IMR-90 (cell line): ENCODE data around the gene RAX2. TPM values are rescaled to one million over a fixed set of nuclear protein-coding genes. Genes with fewer than 3 reads are reported as not detected.

Source experiments
- ATAC-seq: fragments of 200-7000 bp; cut with Tn5 transposase; 2 replicates; pipeline ENCODE4 v1.9.1; 2020; ENCODE audit warnings: low read depth, mild to moderate bottlenecking, moderate library complexity
- BruUV-seq: library from RNA; stranded (reverse); fragments of 400-500 nt; replicated peaks from 2 replicates; lab custom pipeline; 2021; lab: Mats Ljungman, UMichigan
- CTCF ChIA-PET: fragments of 300-600 bp; formaldehyde crosslinking; extraction: SDS; loops from one replicate; lab custom pipeline; 2021; ENCODE audit warnings: antibody characterized with exemption; lab: Yijun Ruan, JAX
- POLR2A ChIA-PET: fragments of 300-600 bp; sonication (Branson Sonifier 250); formaldehyde crosslinking; loops from one replicate; lab custom pipeline; 2022; ENCODE audit warnings: antibody characterized with exemption; ENCODE audit not compliant: unreplicated experiment; lab: Charles Lee
- DNase-seq: peaks from one replicate; pipeline ENCODE4 v3.0.0; 2013
- H2AFZ ChIP-seq: replicated peaks from 2 replicates; pipeline ENCODE3; 2013; ENCODE audit warnings: low read length, mild to moderate bottlenecking; ENCODE audit not compliant: poor library complexity
- H2AK5ac ChIP-seq: 2 replicates; pipeline ENCODE4 v1.6.1; 2013; ENCODE audit warnings: low read depth, low read length, inconsistent platforms
- H2AK9ac ChIP-seq: replicated peaks from 2 replicates; pipeline ENCODE3; 2013; ENCODE audit warnings: mild to moderate bottlenecking, low read depth, low read length, moderate library complexity; ENCODE audit not compliant: poor library complexity
- H2BK120ac ChIP-seq: 2 replicates; pipeline ENCODE4 v1.6.1; 2013; ENCODE audit warnings: low read depth, low read length, inconsistent platforms
- H2BK15ac ChIP-seq: 3 replicates; pipeline ENCODE4 v1.6.1; 2013; ENCODE audit warnings: low read depth, low read length, inconsistent platforms
- H2BK20ac ChIP-seq: 2 replicates; pipeline ENCODE4 v1.6.1; 2013; ENCODE audit warnings: low read depth, mild to moderate bottlenecking, inconsistent platforms, low read length, moderate library complexity
- H2BK5ac ChIP-seq: 2 replicates; pipeline ENCODE4 v1.6.1; 2013; ENCODE audit warnings: mild to moderate bottlenecking, low read depth, low read length, inconsistent platforms; ENCODE audit not compliant: poor library complexity, severe bottlenecking
- H3K14ac ChIP-seq: replicated peaks from 2 replicates; pipeline ENCODE4 v1.6.1; 2013; ENCODE audit warnings: low read depth, low read length, inconsistent platforms
- H3K18ac ChIP-seq: 2 replicates; pipeline ENCODE4 v1.6.1; 2013; ENCODE audit warnings: low read depth, low read length, control low read depth
- H3K23ac ChIP-seq: 2 replicates; pipeline ENCODE4 v1.6.1; 2013; ENCODE audit warnings: low read depth, low read length, inconsistent platforms
- H3K27ac ChIP-seq: 2 replicates; pipeline ENCODE4 v1.5.1; 2013; ENCODE audit warnings: mild to moderate bottlenecking, control low read depth, low read length; ENCODE audit not compliant: insufficient read depth
- H3K27me3 ChIP-seq: 2 replicates; pipeline ENCODE4 v1.6.1; 2013; ENCODE audit warnings: low read length; ENCODE audit not compliant: control insufficient read depth, insufficient read depth
- H3K36me3 ChIP-seq: 2 replicates; pipeline ENCODE4 v1.6.1; 2013; ENCODE audit warnings: low read length, mixed read lengths; ENCODE audit not compliant: control insufficient read depth, insufficient read depth
- H3K4ac ChIP-seq: 2 replicates; pipeline ENCODE4 v1.6.1; 2013; ENCODE audit warnings: low read depth, low read length, inconsistent platforms
- H3K4me1 ChIP-seq: 2 replicates; pipeline ENCODE4 v1.6.1; 2013; ENCODE audit warnings: low read length, mixed read lengths; ENCODE audit not compliant: control insufficient read depth, insufficient read depth
- H3K4me2 ChIP-seq: 2 replicates; pipeline ENCODE4 v1.6.1; 2013; ENCODE audit warnings: low read depth, mild to moderate bottlenecking, control low read depth, low read length, moderate library complexity
- H3K4me3 ChIP-seq: 2 replicates; pipeline ENCODE4 v1.5.1; 2013; ENCODE audit warnings: low read depth, mild to moderate bottlenecking, control low read depth, low read length, moderate library complexity; ENCODE audit not compliant: insufficient read depth
- H3K56ac ChIP-seq: 2 replicates; pipeline ENCODE4 v1.6.1; 2013; ENCODE audit warnings: low read length, inconsistent platforms; ENCODE audit not compliant: insufficient read depth; ENCODE audit errors: extremely low read depth
- H3K79me1 ChIP-seq, 2 experiments: 2 replicates each; pipeline ENCODE4 v1.6.1; 2013; ENCODE audit warnings: low read length in 2 of 2, inconsistent platforms in 1 of 2, low read depth in 1 of 2
- H3K9ac ChIP-seq: 2 replicates; pipeline ENCODE4 v1.6.1; 2013; ENCODE audit warnings: low read depth, low read length, control low read depth
- H3K9me1 ChIP-seq: 2 replicates; pipeline ENCODE4 v1.6.1; 2013; ENCODE audit warnings: low read length, inconsistent platforms; ENCODE audit not compliant: insufficient read depth
- H3K9me3 ChIP-seq: 2 replicates; pipeline ENCODE4 v1.6.1; 2013; ENCODE audit warnings: low read length; ENCODE audit not compliant: control insufficient read depth, insufficient read depth
- H4K20me1 ChIP-seq: 2 replicates; pipeline ENCODE4 v1.6.1; 2013; ENCODE audit warnings: low read length, inconsistent platforms; ENCODE audit not compliant: insufficient read depth
- H4K5ac ChIP-seq: 2 replicates; pipeline ENCODE4 v1.6.1; 2013; ENCODE audit warnings: mild to moderate bottlenecking, low read depth, low read length, control low read depth
- H4K8ac ChIP-seq, 2 experiments: 2 replicates each; pipeline ENCODE4 v1.6.1; 2013; ENCODE audit warnings: low read depth in 2 of 2, low read length in 2 of 2, control low read depth in 1 of 2, inconsistent platforms in 1 of 2
- H4K91ac ChIP-seq: 2 replicates; pipeline ENCODE4 v1.6.1; 2013; ENCODE audit warnings: low read depth, low read length, inconsistent platforms; ENCODE audit not compliant: insufficient read depth
- FOS ChIP-seq: fragments of 150-350 bp; IDR thresholded peaks from 2 replicates; pipeline ENCODE4 v1.6.1; 2016; ENCODE audit warnings: low read depth, low read length
- MXI1 ChIP-seq: IDR thresholded peaks from 2 replicates; pipeline ENCODE4 v1.6.1; 2012; ENCODE audit warnings: low read depth, mild to moderate bottlenecking, low read length, moderate library complexity, borderline replicate concordance
- NFE2L2 ChIP-seq: fragments of 150-350 bp; IDR thresholded peaks from 2 replicates; pipeline ENCODE4 v1.6.1; 2016; ENCODE audit warnings: low read depth, mild to moderate bottlenecking, low read length
- SMC3 ChIP-seq: fragments of 150-350 bp; IDR thresholded peaks from 2 replicates; pipeline ENCODE4 v1.6.1; 2016; ENCODE audit warnings: low read depth, mild to moderate bottlenecking, antibody characterized with exemption, low read length, moderate library complexity
- WGBS, 2 experiments: methylation state at CpG; one replicate each; pipeline versions ENCODE4 v1.1.5 to v1.1.7; 2013; ENCODE audit warnings: missing lambda C conversion rate in 2 of 2; ENCODE audit not compliant: insufficient read length in 1 of 2; ENCODE audit errors: extremely low coverage in 2 of 2; 5-methylcytosine and 5-hydroxymethylcytosine counted together
- dilution Hi-C: fragments of 300-500 bp; cut with HindIII; formaldehyde crosslinking; loops from one replicate; pipeline ENCODE4 v1.14.3; 2018; ENCODE audit warnings: low sequenced_read_pairs; ENCODE audit not compliant: unreplicated experiment
- in situ Hi-C: fragments of 300-500 bp; cut with MboI; formaldehyde crosslinking; loops from 3 replicates; pipeline ENCODE4 v1.14.3; 2019; ENCODE audit warnings: low sequenced_read_pairs, inconsistent platforms, mixed read lengths
- intact Hi-C: fragments of 100-400 bp; cut with micrococcal nuclease; formaldehyde crosslinking; loops from 2 replicates; pipeline ENCODE4 v1.10.0; 2022
- polyA plus RNA-seq, 3 experiments: library from polyadenylated mRNA; depleted of rRNA; stranded (reverse); fragments of >200 nt; gene quantifications; 2 replicates each; pipeline ENCODE4 v1.2.3, GENCODE V29; 2012; ENCODE audit warnings: low replicate concordance in 1 of 3
- total RNA-seq: library from RNA; depleted of rRNA; stranded (reverse); fragments of >200 nt; gene quantifications from 2 replicates; pipeline ENCODE4 v1.2.3, GENCODE V29; 2012

The RAX2 gene
- total and polyA plus RNA-seq, 2 of the 4 experiments (the other 2 are of a cell fraction) = not detected

- BruUV-seq = no TSS peak
- in situ Hi-C loops = no loop called here
- ATAC-seq = no peak
Observed at GRCh38 chr19:3805859-3806258, 33.8 kb upstream of the RAX2 start.

More at GRCh38 chr19:3805859-3806258, 33.8 kb upstream of the RAX2 start:
- H2BK15ac ChIP-seq = no peak overlapping the region
- H2AK9ac ChIP-seq = no peak overlapping the region
- peaks cover 24% of the 10 kb centered on the region for H3K27me3 ChIP-seq
- H3K4me1 ChIP-seq = no peaks in the 10 kb centered on the region
- H3K56ac ChIP-seq = no peak overlapping the region
- no peak overlapping the region for H2BK5ac ChIP-seq
- no peaks in the 10 kb centered on the region for H4K20me1 ChIP-seq
- no peak overlapping the region for H3K4ac ChIP-seq
- no peaks in the 10 kb centered on the region for H3K79me1 ChIP-seq
- H3K18ac ChIP-seq = no peak overlapping the region
- no peak overlapping the region for H3K27ac ChIP-seq
- no peak overlapping the region for H4K91ac ChIP-seq
- H3K23ac ChIP-seq = no peak overlapping the region
- no peak overlapping the region for H2AK5ac ChIP-seq
- TF ChIP-seq MXI1 (no peak), FOS (no peak), SMC3 (no peak), NFE2L2 (no peak)
- CTCF ChIA-PET = no interaction called here
- no peak overlapping the region for H4K8ac ChIP-seq
- H3K4me3 ChIP-seq = no peak overlapping the region
- 0 out of 2 replicates have a peak, but pooled peaks cover 1% of the 10 kb centered on the region for H3K9me3 ChIP-seq
- peaks cover 5% of the 10 kb centered on the region for H3K9me1 ChIP-seq
- intact Hi-C loops = no loop called here
- no peak overlapping the region for H3K4me2 ChIP-seq
- H3K14ac ChIP-seq = no peak overlapping the region
- H3K36me3 ChIP-seq = no peaks in the 10 kb centered on the region
- POLR2A ChIA-PET = no interaction called here
- no peak overlapping the region for H4K5ac ChIP-seq
- H2BK20ac ChIP-seq = no peak overlapping the region
- DNase-seq = no peak
- H3K9ac ChIP-seq = no peak overlapping the region
- H2AFZ ChIP-seq = no peak overlapping the region
- H2BK120ac ChIP-seq = no peak overlapping the region
- dilution Hi-C loops = no loop called here
- 80% methylated on average over 16 of the region's 29 CpGs; no CpG with 5 or more reads in 1 of the 2 experiments for WGBS, 2 experiments
